ENCODE data around the gene KBTBD2.
"Not testable (repeated sequence)": the region's sequence is repeated elsewhere in the genome, so short reads cannot be mapped to it uniquely, and the experiment has no call there.

KBTBD2 gene

GRCh38 chr7:32892521-32893206, 1.1 kb upstream of the KBTBD2 start:
- DNase-seq: peak; percentile 84

DNA sequence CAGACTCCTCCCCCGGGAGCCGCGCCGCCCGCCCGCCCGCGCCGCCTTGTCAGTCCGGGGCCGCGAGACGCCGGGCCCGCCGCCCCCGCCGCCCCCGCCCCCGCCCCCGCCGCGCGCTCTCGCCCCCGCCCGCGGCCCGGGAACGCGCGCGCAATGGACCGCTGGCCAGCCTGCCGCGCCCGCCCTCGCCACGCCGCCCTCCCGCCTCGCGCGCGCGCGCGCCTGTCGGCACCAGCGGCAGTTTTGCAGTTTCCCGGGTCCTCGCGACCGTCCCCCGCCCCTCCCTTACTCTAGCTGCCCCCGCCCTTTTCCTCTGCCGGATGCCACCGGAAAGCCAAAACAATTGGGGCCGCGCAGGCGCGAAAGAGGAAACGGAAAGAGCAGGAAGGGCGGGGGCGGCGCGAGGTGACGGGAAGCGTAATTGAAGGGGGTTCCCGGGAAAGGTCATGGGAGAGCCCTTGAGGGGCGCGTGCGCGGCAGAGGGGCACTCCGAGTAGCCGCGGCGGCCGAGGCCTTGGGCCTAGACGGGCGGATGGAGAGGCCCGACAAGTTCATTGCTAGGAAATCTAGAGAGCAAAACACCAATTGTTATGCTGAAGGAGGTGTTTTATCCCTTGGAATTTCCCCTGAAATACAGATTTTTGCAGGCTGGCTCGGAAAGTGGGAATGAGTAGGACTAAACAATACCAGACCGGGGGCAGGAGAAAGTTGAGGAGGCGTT, 400 bp upstream of the KBTBD2 start:
- peak; percentile 100 for DNase-seq

- no peak for DNase-seq
These were observed 842 bp downstream of the KBTBD2 start for GRCh38 chr7:32890793-32891042.

DNA sequence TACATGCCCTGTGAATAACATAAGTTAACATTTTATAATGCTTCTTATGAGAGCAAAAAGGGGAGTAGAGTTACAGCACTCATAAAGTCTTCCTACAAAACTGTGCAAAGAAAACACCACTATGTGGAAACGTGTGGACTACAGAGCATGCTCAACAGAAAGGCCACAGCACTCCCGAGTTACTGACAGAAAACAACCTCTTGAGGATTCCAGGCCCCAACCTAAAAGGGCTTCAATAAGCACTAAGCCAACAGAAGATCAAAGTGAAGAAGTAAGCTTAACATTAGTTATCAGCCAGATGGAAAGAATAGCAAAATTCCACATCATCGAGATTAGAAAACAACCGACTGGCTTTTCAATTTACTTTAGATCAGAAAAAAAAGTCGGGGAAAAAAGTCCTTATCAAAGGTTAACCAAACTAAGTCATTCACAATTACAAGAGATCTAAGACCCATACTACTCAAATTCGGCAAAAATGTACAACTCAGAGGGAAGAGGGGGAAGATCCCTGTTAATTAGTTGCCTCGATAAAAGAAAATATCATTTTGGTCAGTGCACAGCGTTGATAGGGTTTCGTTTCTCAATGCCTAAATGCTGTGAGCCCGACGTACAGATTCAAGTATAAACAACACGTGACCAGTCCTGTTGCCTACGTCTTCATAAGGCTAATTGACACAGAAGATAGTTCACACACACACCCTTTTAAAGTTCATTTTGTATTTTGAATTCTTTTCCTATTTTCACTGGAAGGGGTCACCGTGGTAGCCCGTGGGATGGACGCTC, 1.4 kb downstream of the KBTBD2 start:
- DNase-seq: peak; percentile 82

DNA sequence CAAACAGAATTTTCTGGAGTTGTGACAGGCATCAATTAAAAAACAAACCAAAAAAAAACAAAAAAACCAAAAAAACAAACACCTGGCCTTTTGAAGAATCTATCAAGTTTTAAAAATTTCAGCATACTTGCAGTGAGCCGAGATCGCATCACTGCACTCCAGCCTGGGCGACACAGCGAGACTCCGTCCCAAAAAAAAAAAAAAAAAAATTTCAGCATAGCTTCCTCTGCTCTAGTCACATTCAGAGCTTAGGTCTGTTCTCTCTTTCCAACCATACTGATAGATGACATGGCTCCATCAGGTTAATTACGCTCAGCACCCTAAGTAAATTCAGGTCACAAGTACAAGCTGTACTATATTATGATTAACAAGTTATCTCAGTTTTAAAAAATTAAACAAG, 3.1 kb downstream of the KBTBD2 start:
- no peak for DNase-seq

- no peak for DNase-seq
These were observed 4.2 kb downstream of the KBTBD2 start for GRCh38 chr7:32887395-32887794.

GRCh38 chr7:32881074-32881982, 10.2 kb downstream of the KBTBD2 start:
- DNase-seq: no peak

- peak; percentile 73 for DNase-seq
These were observed 12.1 kb downstream of the KBTBD2 start for GRCh38 chr7:32879460-32879859.

GRCh38 chr7:32878023-32878422, 13.5 kb downstream of the KBTBD2 start:
- not testable (repeated sequence) for DNase-seq

DNA sequence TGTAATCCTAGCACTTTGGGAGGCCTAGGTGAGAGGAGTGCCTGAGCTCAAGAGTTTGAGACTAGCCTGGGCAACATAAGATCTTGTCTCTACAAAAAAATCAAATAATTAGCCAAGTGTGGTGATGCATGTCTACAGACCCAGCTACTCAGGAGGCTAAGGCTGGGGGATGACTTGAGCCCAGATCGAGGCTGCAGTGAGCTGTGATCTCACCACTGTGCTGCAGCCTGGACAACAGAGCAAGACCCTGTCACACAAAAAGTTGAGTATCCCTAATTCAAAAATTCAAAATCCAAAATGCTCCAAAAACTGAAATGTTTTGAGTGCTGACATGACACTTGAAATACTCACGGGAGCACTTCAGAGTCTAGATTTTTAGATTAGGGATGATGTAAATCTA, 19.1 kb downstream of the KBTBD2 start:
- DNase-seq: no peak

DNA sequence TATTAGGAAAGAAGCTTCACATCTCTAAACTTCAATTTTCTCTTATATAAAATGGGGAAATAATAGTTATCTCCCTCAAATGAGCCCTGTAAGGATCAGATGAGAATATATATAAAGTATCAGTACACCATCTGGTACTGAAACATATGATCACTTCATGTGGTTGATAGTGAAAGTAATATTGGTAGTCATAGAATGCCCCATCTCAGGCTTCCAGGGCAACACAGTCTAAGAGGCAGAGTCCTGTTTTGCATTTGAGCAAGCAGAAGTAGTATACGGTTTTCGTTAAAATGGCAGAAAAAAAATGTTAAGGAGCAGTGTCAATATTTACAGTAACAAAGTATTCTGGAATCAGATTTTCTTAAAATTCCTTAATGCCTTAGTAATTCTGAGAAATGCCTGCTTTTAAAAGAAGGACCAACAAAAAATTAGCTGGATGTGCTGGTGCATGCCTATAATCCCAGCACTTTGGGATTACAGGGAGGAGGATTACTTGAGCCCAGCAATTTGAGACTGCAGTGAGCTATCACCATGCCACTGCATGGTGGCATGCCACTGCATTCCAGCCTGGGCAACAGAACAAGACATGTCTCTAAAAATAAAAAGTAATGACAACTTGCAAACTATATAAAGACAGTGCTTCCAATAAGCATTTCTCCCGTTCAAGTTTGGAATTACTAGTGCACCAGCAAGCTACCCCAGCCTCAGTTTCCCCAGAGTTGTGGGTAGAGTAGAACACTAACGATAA, 19.8 kb downstream of the KBTBD2 start:
- DNase-seq: no peak

- no peak for DNase-seq
These were observed 21.3 kb downstream of the KBTBD2 start for GRCh38 chr7:32870298-32870697.

DNA sequence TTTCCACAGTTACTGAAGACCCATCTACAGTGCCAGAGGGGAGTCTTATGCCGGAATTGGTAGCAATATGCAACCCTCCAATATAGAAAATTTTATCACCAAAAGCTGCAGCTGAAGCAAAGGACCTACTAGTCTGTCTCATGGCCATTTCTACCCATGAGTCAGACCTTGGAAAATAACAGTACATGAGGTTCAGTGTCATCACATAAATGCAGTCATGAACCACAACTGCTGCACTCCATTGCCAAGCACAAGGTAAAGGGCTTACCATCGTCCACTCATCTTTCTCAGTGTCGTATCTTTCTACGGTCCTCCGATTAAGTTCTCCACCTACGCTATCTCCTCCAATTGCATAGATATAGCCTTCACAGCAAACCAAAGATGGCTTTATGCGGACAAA, 21.8 kb downstream of the KBTBD2 start:
- DNase-seq: no peak

DNA sequence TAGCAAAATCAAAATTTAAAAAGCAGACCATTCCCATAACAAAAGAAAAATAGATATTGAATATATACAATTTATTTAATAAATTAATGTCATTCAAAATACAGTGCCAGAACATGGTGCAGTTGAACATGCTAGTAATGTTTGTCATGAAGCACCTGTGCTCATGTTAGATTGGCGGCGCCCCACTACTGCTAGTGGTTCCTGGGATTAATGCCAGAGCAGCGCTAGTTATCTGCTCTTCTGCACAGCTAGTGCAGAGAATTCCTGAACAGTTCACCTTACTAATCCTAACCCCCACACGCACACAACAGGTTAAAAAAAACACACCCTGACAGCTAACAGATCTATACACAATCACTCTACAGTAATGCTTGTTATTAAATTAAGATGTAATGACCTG, 23.4 kb downstream of the KBTBD2 start:
- DNase-seq: no peak

- no peak for DNase-seq
These were observed 26.0 kb downstream of the KBTBD2 start for GRCh38 chr7:32865448-32866030.

GRCh38 chr7:32863872-32864271, 27.7 kb downstream of the KBTBD2 start:
- DNase-seq: not testable (repeated sequence)

DNA sequence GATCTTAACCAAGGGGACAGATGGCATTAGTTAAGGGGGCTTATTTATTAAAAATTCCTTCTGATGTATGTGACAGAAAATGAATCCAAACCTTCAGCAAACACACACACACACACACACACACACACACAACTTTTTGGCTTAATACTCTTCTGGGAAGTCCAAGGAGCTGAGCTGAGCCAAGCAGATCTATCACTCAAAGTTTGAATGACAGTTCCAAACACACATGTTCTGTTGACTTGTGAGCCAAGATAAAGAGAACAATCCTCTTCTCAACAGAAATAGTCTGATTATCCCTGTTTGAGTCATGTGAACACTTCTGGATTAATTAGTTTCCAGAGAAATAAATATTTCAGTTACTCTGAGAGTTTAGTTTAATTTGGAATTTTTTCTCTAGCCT, 31.5 kb downstream of the KBTBD2 start:
- no peak for DNase-seq

GRCh38 chr7:32858648-32859047, 32.9 kb downstream of the KBTBD2 start:
- no peak for DNase-seq

DNA sequence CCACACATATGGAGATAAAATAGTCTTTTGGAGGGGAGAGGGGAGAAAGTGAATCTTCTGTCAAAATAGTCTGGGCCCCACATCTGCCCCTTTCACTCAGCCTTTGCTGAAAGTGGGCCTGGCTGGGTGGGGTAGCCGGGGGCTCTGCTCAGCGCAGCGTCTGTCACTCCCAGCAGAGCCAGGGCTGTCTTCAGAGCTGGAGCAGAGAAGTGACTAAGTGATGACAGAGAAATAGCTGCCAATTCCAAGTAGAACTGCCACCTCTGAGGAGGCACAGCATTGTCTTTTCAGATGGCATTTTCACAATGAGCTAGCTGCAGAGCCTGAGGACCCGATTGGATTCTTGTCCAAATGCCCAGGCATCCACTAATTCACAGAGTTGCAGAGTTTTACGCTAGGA, 34.5 kb downstream of the KBTBD2 start:
- not testable (repeated sequence) for DNase-seq

GRCh38 chr7:32855837-32856775, 35.5 kb downstream of the KBTBD2 start:
- DNase-seq: not testable (repeated sequence)

DNA sequence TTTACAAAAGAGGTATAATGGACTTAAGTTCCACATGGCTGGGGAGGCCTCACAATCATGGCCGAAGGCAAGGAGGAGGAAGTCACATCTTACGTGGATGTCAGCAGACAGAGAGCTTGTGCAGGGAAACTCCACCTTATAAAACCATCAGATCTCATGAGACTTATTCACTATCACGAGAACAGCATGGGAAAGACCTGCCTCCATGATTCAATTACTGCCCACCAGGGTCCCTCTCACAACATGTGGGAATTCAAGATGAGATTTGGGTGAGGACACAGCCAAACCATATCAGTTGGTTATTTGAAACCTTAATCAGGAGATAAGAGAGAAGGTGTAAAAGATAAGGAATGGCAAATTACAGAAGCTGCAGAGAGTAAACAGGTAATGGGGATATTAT, 40.9 kb downstream of the KBTBD2 start:
- not testable (repeated sequence) for DNase-seq
